ENCODE measurements around the gene ASPM.
"Not testable (repeated sequence)": the region's sequence is repeated elsewhere in the genome, so short reads cannot be mapped to it uniquely, and the experiment has no call there.

ASPM gene

DNA sequence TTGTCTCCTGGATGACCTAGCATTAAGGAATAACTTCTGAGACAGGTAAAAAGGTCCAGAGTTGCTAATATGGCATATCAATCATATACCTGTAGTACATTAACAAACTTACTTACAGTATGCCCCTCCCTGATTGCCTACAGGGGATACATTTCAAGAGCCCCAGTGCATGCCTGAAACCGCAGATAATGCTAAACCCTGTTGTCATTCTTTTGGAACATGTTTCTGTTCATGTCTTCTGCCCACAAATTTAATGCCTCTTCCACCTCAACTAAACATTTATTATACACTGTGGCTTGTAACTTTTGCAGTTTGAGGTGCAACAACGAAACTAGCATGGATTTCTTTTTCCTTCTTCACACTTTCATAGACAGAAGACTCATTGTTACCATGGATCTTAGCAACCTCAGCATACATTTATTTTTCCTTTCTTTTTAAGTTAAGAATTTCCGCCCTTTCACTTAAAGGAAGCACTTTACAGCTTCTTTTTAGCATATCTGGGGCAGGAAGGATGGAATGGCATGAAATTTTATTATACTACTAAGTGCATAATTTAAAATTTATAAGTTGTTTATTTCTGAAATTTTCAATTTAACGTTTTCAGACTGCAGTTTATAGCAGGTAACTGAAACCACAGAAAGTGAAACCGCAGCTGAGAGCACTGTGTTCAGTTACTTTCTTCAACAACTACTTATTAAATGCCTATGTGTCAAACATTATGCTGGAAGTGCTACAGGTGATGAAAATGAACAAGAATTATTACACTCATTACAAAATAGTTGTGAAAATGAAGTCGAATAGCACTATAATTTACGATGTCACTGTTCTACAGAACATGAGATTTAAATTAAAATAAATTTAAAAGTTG lies 104.7 kb downstream of the ASPM start:
- Mint-ChIP-seq H3K9me3 (no peaks in the 10 kb centered on the region), H3K4me1 (ENCODE audit: low read depth) (peaks cover 4% of the 10 kb centered on the region), H3K36me3 (ENCODE audit: low read depth) (no peaks in the 10 kb centered on the region), H3K4me3 (no peak overlapping the region), H3K27me3 (ENCODE audit: low read depth) (peaks cover 8% of the 10 kb centered on the region), H3K27ac (no peak overlapping the region)
- no peak for DNase-seq (ENCODE audit: low spot score)

DNA sequence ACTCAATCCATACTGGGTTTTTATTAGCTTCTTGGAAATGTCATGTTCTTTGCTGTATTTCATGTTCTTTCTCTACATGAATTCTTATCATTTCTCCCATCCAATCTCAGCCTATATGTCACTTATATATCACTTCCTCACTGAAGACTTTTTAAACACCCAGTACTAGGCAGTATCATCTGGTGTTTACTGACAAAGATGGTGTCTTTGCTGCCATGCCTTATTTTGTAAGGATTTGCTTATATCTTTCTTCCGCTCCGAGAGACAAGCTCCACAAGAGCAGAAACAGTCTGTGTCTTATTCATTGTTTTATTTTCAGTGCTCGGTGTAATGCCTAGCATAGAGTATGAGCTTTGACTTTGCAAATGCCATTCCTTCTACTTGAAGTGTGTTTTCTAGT lies 109.6 kb downstream of the ASPM start:
- H3K9me3 Mint-ChIP-seq, result no peaks in the 10 kb centered on the region
- DNase-seq (ENCODE audit: low spot score), result no peak
- H3K27me3 Mint-ChIP-seq (ENCODE audit: low read depth), result peaks cover 4% of the 10 kb centered on the region
- H3K4me3 Mint-ChIP-seq, result no peak overlapping the region
- no peaks in the 10 kb centered on the region for H3K36me3 Mint-ChIP-seq (ENCODE audit: low read depth)
- H3K27ac Mint-ChIP-seq, result no peak overlapping the region
- peaks cover 4% of the 10 kb centered on the region for H3K4me1 Mint-ChIP-seq (ENCODE audit: low read depth)

DNA sequence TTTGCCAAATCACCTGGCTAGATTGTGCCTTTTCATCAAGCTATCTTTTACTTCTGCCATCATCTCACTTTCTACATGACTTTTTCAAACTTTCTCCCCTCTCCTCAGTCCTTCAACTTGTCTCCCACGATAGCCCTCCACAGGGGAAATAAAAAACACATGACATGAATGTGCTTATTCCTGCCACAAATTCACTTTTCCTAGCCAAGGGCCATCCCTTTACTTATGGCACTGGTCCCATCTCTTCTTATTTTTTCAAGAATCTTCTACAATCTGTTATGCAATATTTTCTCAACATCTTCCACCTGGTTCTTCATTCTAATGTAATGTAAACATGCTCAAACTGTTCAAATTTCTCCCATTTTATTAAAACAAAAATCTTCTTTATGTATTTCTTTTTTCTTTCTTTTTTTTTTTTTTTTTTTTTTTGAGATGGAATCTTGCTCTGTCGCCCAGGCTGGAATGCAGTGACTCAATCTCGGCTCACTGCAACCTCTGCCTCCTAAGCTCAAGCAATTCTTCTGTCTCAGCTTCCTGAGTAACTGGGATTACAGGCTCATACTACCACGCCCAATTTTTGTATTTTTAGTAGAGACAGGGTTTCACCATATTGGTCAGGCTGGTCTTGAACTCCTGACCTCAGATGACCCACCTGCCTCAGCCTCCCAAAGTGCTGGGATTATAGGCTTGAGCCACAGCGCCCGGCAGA lies 111.7 kb downstream of the ASPM start:
- H3K27ac Mint-ChIP-seq; H3K4me3 Mint-ChIP-seq; H3K27me3 Mint-ChIP-seq (ENCODE audit: low read depth); H3K36me3 Mint-ChIP-seq (ENCODE audit: low read depth); H3K4me1 Mint-ChIP-seq (ENCODE audit: low read depth); DNase-seq (ENCODE audit: low spot score); H3K9me3 Mint-ChIP-seq: not testable (repeated sequence)

All from T-helper 2 cell treated with Interferon-gamma antibody and Interleukin-4, amounts not matched to agents 5 μg/mL and 100 μg/mL, for 36 hours (primary cell).